ENCODE data around the gene C16orf74.

The C16orf74 gene

DNA sequence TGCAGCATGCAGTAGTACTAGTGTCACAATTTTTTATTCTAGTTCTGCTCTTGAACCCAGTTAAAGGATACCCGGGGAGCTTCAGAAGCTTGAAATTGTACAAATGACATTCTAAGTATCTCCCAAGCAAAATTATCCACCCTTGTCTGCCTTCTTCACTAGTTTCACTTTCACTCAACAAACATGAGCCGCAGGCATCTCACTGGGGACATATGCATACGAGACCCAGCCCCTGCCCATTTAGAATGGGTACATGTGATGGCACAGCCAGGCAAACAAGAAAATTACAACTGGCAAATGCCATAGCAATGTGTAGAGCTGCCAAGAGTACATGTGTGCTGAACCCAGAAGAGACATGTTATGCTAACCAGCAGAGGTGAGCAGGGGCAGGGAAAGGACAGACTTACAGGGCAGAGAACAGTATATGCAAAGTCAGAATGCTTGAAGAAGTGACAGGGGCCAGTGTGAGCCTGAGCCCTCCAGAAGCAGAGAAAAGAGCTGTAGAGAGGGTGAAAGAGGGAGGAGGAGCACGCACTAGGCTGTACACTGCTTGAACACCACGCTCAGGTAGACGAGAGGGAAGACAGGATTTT, 70.4 kb downstream of the C16orf74 start:
- H3K9me3 Mint-ChIP-seq = no peaks in the 10 kb centered on the region
- CTCF ChIA-PET = no interaction called here
- no peak for DNase-seq
- H3K4me3 Mint-ChIP-seq = no peak overlapping the region
- peaks cover 17% of the 10 kb centered on the region for H3K4me1 Mint-ChIP-seq
- H3K27me3 Mint-ChIP-seq = no peaks in the 10 kb centered on the region
- H3K27ac Mint-ChIP-seq = peak overlapping the region; percentile 64
- H3K36me3 Mint-ChIP-seq = peaks cover 31% of the 10 kb centered on the region

DNA sequence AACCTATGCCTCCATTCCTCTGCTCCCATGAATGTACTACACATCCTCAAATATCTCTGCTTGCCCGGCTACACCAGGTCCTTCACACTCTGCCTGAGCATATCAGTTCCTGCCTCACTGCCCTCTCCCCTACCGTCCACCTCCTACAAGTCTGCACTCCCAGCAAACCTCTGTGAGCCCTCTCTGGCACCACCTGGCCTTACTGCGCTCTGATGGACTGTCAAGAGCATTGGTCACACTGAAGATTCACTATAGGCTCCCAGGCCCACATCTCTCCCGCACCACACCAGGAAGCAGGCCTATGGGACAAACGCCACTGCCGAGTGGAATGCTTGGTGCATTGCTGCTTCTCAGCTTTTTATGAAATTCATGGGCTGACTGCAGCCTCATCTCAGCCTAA, 71.0 kb downstream of the C16orf74 start:
- H3K4me3 Mint-ChIP-seq = no peak overlapping the region
- DNase-seq = no peak
- no peaks in the 10 kb centered on the region for H3K27me3 Mint-ChIP-seq
- CTCF ChIA-PET = no interaction called here
- peaks cover 37% of the 10 kb centered on the region for H3K36me3 Mint-ChIP-seq
- peak overlapping the region; percentile 64 for H3K27ac Mint-ChIP-seq
- peaks cover 17% of the 10 kb centered on the region for H3K4me1 Mint-ChIP-seq
- no peaks in the 10 kb centered on the region for H3K9me3 Mint-ChIP-seq

DNA sequence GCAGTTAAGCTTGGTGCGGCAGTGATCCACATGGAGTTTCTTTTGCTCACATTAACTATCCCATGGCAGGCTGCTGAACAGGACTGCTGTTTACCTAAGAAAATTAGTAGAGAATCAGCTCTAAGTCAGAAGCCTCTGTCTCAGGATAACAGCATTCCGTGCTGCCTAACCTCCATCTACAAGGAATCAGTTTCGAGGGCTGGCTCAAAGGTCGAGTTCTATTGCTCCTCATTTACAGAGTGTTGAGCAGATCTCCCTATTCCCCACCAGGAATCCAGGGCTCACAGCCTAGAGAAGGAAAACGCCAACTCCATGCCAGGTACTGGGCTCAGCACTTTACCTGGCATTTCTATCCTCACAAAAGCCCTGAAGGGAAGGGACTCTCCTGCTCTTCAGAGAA, 72.1 kb downstream of the C16orf74 start:
- no peak overlapping the region for H3K4me3 Mint-ChIP-seq
- H3K36me3 Mint-ChIP-seq = peaks cover 46% of the 10 kb centered on the region
- peaks cover 15% of the 10 kb centered on the region for H3K4me1 Mint-ChIP-seq
- H3K9me3 Mint-ChIP-seq = no peaks in the 10 kb centered on the region
- H3K27me3 Mint-ChIP-seq = no peaks in the 10 kb centered on the region
- DNase-seq = no peak
- CTCF ChIA-PET = no interaction called here
- H3K27ac Mint-ChIP-seq = no peak overlapping the region

DNA sequence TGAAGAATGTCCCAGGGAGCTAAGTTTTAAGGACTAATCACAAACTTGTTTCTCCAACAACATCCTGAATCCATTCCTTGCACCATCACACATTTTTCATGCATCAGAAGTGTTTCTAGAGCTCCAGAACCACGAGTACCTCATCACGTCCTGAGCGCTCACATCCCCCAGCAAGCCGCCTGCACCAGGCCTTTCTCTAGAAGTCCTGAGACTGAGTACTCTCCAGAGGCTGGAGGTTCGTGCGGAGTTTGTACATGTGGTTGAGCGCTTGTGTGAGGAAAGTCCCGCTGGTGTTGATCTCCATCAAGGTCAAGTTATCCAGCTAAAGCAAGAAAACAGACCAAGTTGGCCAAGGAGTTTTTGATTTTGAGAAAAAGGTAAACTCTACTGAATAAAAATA, 72.9 kb downstream of the C16orf74 start:
- Mint-ChIP-seq H3K27me3 (no peaks in the 10 kb centered on the region), H3K4me1 (peaks cover 13% of the 10 kb centered on the region), H3K27ac (no peak overlapping the region), H3K36me3 (peaks cover 41% of the 10 kb centered on the region), H3K9me3 (no peaks in the 10 kb centered on the region), H3K4me3 (no peak overlapping the region)
- no peak for DNase-seq
- CTCF ChIA-PET = no interaction called here

DNA sequence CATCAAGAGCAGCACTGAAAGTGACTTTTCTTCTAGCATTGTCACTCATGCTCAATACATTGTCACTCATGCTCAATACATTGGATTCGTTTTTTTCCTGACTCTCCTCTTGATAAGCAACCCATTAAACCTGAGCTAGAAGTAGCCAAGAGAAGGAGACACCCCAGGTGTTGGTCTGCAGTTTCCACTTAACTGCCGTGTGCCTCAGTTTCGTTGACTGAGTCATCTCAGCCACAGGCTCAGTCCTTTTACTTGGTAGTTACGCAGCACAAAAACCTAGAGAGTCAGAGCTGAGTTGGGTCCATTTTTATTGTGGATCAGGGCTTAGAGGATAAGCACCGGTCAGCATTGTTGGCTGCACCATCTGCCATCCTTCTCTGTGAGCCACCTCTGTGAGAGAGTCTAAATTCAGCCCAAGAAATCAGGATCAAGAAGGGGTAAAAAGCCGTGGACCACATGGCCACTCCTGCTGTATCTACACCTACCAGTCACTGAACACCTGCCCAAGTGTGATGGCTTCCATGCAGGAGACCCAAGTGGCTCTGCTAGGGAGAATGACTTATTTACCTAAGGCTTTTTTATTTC, 73.4 kb downstream of the C16orf74 start:
- Mint-ChIP-seq H3K36me3 (peaks cover 45% of the 10 kb centered on the region), H3K4me3 (no peak overlapping the region), H3K4me1 (peaks cover 13% of the 10 kb centered on the region), H3K27ac (no peak overlapping the region), H3K27me3 (no peaks in the 10 kb centered on the region), H3K9me3 (no peaks in the 10 kb centered on the region)
- CTCF ChIA-PET = no interaction called here
- no peak for DNase-seq

DNA sequence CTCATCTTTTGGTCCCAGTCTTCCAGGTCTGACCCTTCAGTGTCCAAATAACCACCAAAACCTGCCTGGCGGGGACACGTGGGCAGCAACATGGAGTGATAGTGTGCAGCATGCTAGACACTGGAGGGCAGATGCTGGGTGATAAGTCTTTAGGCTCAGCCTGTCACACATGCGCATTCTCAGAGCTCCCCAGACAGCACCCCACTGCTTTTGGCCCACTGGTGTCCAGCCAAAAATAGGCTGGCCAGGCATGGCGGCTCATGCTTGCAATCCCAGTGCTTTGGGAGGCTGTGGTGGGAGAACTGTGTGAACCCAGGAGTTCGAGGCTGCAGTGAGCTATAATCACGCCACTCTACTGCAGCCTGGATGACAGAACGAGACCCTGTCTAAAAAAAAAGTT, 74.4 kb downstream of the C16orf74 start:
- H3K9me3 Mint-ChIP-seq = no peaks in the 10 kb centered on the region
- no peak for DNase-seq
- CTCF ChIA-PET = interaction anchor here (0.8 kb wide), 1 partner anchor 36 kb away, joined by 3 read pairs; no protein-coding TSS in a partner anchor
- H3K4me1 Mint-ChIP-seq = peaks cover 13% of the 10 kb centered on the region
- no peak overlapping the region for H3K27ac Mint-ChIP-seq
- no peaks in the 10 kb centered on the region for H3K27me3 Mint-ChIP-seq
- H3K36me3 Mint-ChIP-seq = peaks cover 45% of the 10 kb centered on the region
- no peak overlapping the region for H3K4me3 Mint-ChIP-seq

DNA sequence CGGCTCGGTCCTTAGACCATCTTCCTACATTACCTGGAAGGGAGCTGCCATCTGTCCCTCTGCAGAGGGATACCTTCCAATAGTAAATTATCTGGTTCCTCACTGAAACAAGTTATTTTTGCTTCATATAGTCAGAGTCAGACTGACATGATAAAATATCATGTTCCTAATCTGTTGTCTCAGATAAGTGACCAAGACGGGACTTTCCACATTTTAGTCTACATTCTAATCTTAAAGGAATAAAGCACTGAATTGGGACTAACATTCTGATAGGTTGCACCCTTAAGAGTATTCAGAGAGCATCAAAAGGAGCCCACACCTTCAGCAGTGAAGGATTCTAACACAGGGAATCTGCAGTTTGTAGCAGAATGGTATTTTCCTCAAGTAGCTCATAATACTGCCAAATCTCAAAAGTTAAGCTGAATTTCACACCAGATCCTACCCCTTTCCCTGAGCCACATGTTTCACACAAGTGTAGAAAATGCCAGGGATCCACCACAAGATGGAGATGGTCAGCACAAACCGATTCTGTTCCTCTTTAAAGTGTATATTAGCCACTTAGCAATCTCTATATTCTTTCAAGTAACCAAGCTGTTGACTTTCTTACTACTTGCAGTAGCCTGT, 75.5 kb downstream of the C16orf74 start:
- H3K27ac Mint-ChIP-seq = peak overlapping the region; percentile 16
- no peak for DNase-seq
- H3K4me1 Mint-ChIP-seq = peaks cover 4% of the 10 kb centered on the region
- CTCF ChIA-PET = interaction anchor here (1.1 to 1.5 kb wide), 3 partner anchors 9 to 16 kb away, joined by 3 to 4 read pairs (median 4); no protein-coding TSS in a partner anchor
- no peaks in the 10 kb centered on the region for H3K27me3 Mint-ChIP-seq
- H3K36me3 Mint-ChIP-seq = peaks cover 41% of the 10 kb centered on the region
- H3K4me3 Mint-ChIP-seq = no peak overlapping the region
- H3K9me3 Mint-ChIP-seq = no peaks in the 10 kb centered on the region

DNA sequence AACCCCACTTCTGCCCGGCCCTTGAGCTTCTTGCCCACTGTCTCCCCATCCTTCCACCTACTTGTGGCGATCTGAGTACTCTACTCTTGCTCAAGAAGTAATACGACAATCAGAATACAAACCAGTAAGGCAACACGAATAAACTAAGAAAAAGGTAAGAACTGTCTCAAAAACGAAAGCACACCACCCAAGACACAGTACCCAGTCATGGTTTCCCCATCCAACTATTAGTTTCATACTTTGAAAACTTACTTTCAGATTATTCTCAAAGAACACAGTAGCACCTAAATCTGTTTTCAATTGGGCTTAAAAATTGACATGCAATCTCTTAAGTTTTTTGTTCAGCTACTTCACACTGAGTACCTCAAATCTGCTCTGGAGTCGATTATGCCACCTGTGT, 76.1 kb downstream of the C16orf74 start:
- CTCF ChIA-PET = interaction anchor here (1.2 to 2.0 kb wide), 3 partner anchors 10 to 44 kb away, joined by 4 to 5 read pairs (median 4); no protein-coding TSS in a partner anchor
- Mint-ChIP-seq H3K4me3 (no peak overlapping the region), H3K27ac (peak overlapping the region; percentile 16), H3K4me1 (peaks cover 2% of the 10 kb centered on the region), H3K36me3 (peaks cover 42% of the 10 kb centered on the region), H3K27me3 (no peaks in the 10 kb centered on the region), H3K9me3 (no peaks in the 10 kb centered on the region)
- no peak for DNase-seq

DNA sequence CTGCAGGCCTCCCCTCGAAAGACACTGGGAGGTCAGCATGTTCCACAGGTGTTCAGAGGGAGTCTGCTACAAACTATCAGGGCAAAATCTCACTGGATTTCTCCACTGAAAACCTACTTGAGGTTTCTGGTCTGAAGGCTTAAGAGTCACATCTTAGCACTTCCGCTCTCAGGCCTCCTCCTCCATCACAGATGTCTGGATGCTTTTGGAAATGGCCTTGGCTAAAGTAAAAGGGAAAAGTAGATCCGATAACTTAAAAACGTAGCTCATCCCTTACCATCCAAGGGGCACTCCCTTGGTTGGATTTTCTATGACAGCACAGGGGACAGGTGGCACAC, 76.5 kb downstream of the C16orf74 start:
- Mint-ChIP-seq H3K36me3 (peaks cover 44% of the 10 kb centered on the region), H3K4me1 (peaks cover 2% of the 10 kb centered on the region), H3K27ac (no peak overlapping the region), H3K27me3 (no peaks in the 10 kb centered on the region), H3K4me3 (no peak overlapping the region), H3K9me3 (no peaks in the 10 kb centered on the region)
- CTCF ChIA-PET = interaction anchor here (1.5 to 2.0 kb wide), 2 partner anchors 10 to 44 kb away, joined by 4 to 5 read pairs; no protein-coding TSS in a partner anchor
- DNase-seq = no peak

DNA sequence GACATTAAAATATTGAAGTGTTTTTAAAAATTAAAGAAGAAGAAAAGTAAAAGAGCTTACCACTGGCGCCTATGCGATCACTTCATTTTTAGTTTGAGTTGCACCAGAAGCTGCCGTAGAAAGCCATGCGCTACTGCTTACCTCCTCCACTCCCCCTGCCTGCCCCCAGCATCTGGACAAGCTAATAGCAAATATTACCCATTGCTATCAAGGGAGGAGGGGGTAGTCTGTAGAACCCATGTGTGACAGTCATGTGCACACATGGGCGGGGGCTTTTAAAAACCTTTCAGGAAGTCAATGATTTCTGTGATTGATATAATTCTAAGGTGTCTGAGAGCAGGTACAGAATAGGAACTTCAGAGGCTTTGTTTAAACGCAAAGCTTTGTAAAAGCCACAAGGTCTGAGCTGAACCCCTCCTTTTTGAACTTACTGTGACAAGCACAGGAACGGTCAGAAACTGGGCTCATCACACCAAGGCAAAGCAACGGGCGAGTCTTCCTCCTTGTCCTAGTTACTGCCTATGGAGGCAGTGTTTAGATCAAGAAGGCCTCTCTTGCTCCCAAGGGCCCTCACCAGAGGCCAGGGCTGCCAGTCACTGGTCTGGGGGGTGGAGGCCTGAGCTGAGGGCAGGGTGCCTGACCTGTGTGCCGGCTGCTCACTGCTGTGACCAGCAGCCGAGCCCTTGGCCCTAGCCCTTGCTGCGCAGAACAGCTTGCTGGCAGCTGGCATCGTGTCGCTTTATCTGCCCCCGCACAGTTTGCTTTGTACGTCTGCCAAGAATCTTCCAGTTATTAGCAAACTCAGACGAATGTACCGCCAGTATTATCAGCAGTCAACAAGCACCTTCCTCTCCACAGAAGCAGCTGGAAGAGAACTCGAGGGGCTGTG, 77.1 kb downstream of the C16orf74 start:
- CTCF ChIA-PET = interaction anchor here (1.5 to 2.0 kb wide), 2 partner anchors 11 to 45 kb away, joined by 4 to 5 read pairs; no protein-coding TSS in a partner anchor
- Mint-ChIP-seq H3K27me3 (no peaks in the 10 kb centered on the region), H3K9me3 (no peaks in the 10 kb centered on the region), H3K4me1 (peaks cover 2% of the 10 kb centered on the region), H3K36me3 (peaks cover 45% of the 10 kb centered on the region), H3K4me3 (no peak overlapping the region), H3K27ac (no peak overlapping the region)
- no peak for DNase-seq

DNA sequence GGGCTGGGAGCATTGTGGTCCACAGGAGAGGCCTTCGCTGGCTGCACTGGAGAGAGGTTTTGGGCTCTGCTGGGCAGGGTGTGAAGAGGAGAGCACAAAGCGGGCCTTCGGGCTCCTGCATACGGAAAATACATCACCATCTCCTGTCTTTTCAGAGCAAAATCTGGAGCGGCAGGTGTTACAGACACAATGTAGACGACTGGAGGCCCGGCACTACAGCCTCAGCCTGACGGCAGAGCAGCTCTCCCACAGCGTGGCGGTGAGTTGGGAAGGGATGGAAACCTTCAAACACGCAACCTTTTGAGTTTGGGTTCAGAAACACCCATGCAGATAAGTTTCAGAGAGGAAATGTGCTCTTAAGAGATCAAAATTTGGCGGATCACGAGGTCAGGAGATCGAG, 80.1 kb downstream of the C16orf74 start:
- peaks cover 43% of the 10 kb centered on the region for H3K36me3 Mint-ChIP-seq
- peaks cover 2% of the 10 kb centered on the region for H3K4me1 Mint-ChIP-seq
- no peak for DNase-seq
- no peak overlapping the region for H3K4me3 Mint-ChIP-seq
- H3K27me3 Mint-ChIP-seq = no peaks in the 10 kb centered on the region
- CTCF ChIA-PET = no interaction called here
- no peak overlapping the region for H3K27ac Mint-ChIP-seq
- no peaks in the 10 kb centered on the region for H3K9me3 Mint-ChIP-seq

DNA sequence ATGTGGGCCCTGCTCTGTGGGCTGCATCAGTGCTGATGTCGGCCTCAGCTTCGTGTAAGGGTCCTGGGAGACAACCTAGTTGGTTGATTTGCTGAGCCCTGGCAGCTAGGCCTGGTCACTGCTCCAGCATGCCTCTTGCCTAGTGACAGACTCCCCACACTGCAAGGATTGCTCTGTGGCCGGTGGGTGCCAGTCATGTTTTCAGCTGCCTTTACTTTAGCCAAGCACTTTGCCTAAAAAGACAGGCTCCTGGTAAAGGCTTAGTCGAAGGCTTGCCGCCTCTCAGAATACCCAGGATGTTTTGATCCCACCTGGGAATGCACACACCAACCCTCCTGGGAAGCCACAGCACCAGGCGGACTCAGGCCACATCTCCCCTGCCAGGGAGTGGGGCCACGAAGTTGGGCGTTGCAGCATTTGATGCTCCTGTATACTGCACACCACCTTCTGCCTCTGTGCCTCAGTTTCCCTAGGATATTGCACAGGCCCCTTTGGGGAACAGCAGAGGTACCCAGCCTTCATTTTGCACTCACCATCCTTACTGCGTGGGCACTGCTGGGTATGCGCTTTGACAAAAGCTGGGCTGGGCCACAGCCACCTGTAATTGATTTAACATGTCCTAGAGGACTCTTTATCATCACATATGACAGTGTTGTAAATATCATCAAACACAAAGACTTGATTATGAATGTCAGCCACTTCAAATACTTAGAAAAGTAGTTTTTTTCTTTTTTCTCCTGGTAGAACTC, 82.0 kb downstream of the C16orf74 start:
- Mint-ChIP-seq H3K27me3 (no peaks in the 10 kb centered on the region), H3K27ac (no peak overlapping the region), H3K9me3 (no peaks in the 10 kb centered on the region), H3K36me3 (peaks cover 33% of the 10 kb centered on the region), H3K4me3 (no peak overlapping the region), H3K4me1 (no peaks in the 10 kb centered on the region)
- CTCF ChIA-PET = no interaction called here
- DNase-seq = no peak

DNA sequence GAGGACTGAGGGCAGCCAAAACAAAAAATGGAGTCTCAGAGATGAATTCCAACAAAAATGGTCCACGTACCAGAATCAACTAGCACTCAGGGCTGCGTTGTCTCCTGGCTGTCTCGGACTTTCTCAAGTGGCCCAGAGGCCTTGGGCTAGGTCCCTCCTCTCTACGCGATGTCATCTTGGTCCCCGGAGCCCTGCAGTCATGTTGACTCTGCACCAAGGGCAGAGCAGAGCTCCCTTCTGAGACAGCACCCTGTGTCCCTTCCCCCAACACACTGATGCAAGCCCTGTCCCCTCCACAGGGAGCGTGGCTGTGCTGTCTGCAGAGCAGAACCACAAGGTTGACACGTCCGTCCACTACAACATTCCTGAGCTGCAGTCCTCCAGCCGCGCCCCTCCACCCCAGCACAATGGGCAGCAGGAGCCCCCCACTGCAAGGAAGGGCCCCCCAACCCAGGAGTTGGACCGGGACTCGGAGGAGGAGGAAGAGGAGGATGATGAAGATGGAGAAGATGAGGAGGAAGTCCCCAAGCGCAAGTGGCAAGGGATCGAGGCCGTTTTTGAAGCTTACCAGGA, 83.0 kb downstream of the C16orf74 start:
- CTCF ChIA-PET = no interaction called here
- no peaks in the 10 kb centered on the region for H3K4me1 Mint-ChIP-seq
- no peak overlapping the region for H3K27ac Mint-ChIP-seq

More for the DNA sequence above, 83.0 kb downstream of the C16orf74 start:
- no peaks in the 10 kb centered on the region for H3K9me3 Mint-ChIP-seq
- no peak for DNase-seq
- H3K36me3 Mint-ChIP-seq = peaks cover 32% of the 10 kb centered on the region
- no peak overlapping the region for H3K4me3 Mint-ChIP-seq
- H3K27me3 Mint-ChIP-seq = no peaks in the 10 kb centered on the region
